H1 (cell line): Measurements from ENCODE around the gene LRRC2. TPM values are rescaled to one million over a fixed set of nuclear protein-coding genes. Genes with fewer than 3 reads are reported as not detected.

Experiments
- polyA plus RNA-seq, 7 experiments: library from polyadenylated mRNA; depleted of rRNA in 3 of 7; stranded (reverse) in 5 of 7; unstranded in 2 of 7; fragments of >200 nt in 5 of 7; fragments of 200-250 nt in 2 of 7; gene quantifications; 1 replicate in 5 of 7; 2 replicates in 1 of 7; 4 replicates in 1 of 7; pipeline versions ENCODE4 v1.2.1 to v1.2.3, GENCODE V29; 2011 to 2013; ENCODE audit warnings: missing spikeins in 2 of 7, mixed read lengths in 2 of 7
- total RNA-seq: library from RNA; stranded (reverse); fragmentation: NEBNext Ultra II Directional; extraction: Animal tissue kit (Norgen Biotek cat#: 25700); gene quantifications from 2 replicates; pipeline ENCODE4 v1.2.1, GENCODE V29; 2021
- TF ChIP-seq, protein P1 (sequence below): fragments of 300-600 bp; sonication (generic); IDR thresholded peaks from 2 replicates; pipeline ENCODE4 v1.7.1; 2012; ENCODE audit warnings: low read length, moderate library complexity, mild to moderate bottlenecking, inconsistent platforms; ENCODE audit not compliant: insufficient replicate concordance

LRRC2 gene
- total and polyA plus RNA-seq, 2 of the 8 experiments (the other 6 are each of a cell fraction or from before 2014, with no cell fraction given) = 1.4 to 6.4 TPM

DNA sequence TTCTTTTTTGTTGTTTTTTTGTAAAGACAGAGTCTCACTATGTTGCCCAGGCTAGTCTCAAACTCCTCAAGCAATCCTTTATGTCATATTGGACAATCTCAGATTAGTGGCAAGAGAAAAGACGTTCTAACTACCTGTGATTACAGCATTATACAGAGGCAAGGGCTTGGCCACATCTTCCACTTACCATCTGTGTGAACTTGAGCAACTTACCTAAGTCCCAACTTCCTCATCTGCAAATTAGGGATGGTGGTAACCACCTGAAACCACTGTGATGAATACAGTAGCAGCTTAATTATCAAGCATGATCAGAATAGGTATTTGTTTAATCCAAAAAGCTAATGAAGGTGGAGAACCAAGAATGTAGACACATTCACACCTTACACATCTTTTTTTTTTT lies 16.1 kb downstream of the LRRC2 start (continued):
- TF ChIP-seq, protein P1, sequence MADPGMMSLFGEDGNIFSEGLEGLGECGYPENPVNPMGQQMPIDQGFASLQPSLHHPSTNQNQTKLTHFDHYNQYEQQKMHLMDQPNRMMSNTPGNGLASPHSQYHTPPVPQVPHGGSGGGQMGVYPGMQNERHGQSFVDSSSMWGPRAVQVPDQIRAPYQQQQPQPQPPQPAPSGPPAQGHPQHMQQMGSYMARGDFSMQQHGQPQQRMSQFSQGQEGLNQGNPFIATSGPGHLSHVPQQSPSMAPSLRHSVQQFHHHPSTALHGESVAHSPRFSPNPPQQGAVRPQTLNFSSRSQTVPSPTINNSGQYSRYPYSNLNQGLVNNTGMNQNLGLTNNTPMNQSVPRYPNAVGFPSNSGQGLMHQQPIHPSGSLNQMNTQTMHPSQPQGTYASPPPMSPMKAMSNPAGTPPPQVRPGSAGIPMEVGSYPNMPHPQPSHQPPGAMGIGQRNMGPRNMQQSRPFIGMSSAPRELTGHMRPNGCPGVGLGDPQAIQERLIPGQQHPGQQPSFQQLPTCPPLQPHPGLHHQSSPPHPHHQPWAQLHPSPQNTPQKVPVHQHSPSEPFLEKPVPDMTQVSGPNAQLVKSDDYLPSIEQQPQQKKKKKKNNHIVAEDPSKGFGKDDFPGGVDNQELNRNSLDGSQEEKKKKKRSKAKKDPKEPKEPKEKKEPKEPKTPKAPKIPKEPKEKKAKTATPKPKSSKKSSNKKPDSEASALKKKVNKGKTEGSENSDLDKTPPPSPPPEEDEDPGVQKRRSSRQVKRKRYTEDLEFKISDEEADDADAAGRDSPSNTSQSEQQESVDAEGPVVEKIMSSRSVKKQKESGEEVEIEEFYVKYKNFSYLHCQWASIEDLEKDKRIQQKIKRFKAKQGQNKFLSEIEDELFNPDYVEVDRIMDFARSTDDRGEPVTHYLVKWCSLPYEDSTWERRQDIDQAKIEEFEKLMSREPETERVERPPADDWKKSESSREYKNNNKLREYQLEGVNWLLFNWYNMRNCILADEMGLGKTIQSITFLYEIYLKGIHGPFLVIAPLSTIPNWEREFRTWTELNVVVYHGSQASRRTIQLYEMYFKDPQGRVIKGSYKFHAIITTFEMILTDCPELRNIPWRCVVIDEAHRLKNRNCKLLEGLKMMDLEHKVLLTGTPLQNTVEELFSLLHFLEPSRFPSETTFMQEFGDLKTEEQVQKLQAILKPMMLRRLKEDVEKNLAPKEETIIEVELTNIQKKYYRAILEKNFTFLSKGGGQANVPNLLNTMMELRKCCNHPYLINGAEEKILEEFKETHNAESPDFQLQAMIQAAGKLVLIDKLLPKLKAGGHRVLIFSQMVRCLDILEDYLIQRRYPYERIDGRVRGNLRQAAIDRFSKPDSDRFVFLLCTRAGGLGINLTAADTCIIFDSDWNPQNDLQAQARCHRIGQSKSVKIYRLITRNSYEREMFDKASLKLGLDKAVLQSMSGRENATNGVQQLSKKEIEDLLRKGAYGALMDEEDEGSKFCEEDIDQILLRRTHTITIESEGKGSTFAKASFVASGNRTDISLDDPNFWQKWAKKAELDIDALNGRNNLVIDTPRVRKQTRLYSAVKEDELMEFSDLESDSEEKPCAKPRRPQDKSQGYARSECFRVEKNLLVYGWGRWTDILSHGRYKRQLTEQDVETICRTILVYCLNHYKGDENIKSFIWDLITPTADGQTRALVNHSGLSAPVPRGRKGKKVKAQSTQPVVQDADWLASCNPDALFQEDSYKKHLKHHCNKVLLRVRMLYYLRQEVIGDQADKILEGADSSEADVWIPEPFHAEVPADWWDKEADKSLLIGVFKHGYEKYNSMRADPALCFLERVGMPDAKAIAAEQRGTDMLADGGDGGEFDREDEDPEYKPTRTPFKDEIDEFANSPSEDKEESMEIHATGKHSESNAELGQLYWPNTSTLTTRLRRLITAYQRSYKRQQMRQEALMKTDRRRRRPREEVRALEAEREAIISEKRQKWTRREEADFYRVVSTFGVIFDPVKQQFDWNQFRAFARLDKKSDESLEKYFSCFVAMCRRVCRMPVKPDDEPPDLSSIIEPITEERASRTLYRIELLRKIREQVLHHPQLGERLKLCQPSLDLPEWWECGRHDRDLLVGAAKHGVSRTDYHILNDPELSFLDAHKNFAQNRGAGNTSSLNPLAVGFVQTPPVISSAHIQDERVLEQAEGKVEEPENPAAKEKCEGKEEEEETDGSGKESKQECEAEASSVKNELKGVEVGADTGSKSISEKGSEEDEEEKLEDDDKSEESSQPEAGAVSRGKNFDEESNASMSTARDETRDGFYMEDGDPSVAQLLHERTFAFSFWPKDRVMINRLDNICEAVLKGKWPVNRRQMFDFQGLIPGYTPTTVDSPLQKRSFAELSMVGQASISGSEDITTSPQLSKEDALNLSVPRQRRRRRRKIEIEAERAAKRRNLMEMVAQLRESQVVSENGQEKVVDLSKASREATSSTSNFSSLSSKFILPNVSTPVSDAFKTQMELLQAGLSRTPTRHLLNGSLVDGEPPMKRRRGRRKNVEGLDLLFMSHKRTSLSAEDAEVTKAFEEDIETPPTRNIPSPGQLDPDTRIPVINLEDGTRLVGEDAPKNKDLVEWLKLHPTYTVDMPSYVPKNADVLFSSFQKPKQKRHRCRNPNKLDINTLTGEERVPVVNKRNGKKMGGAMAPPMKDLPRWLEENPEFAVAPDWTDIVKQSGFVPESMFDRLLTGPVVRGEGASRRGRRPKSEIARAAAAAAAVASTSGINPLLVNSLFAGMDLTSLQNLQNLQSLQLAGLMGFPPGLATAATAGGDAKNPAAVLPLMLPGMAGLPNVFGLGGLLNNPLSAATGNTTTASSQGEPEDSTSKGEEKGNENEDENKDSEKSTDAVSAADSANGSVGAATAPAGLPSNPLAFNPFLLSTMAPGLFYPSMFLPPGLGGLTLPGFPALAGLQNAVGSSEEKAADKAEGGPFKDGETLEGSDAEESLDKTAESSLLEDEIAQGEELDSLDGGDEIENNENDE = no peak
